Measurements from ENCODE around the gene PTH2R. TPM values are rescaled to one million over a fixed set of nuclear protein-coding genes. Genes with fewer than 3 reads are reported as not detected.

PTH2R gene
- total and polyA plus RNA-seq, 2 experiments from 2014 or later = 0.18 to 0.38 TPM

- TF ChIP-seq ZNF462 (CRISPR knock-in tag; IDR thresholded peaks at IDR 0.05) (no peak), CREB1 (CRISPR knock-in tag; IDR thresholded peaks at IDR 0.05; ENCODE audit: low read depth) (no peak), ZNF331 (CRISPR knock-in tag; IDR thresholded peaks at IDR 0.05; ENCODE audit: low read depth) (no peak), EZH2 (IDR thresholded peaks at IDR 0.05; ENCODE audit: low read depth, unreplicated experiment) (no peak), ZNF114 (CRISPR knock-in tag; IDR thresholded peaks at IDR 0.05) (no peak)
These were observed 89.5 kb downstream of the PTH2R start (continued) for GRCh38 chr2:208496129-208496528.

GRCh38 chr2:208501206-208501605 lies 94.6 kb downstream of the PTH2R start:
- no peaks in the 10 kb centered on the region for H4K20me1 ChIP-seq (replicated peaks; ENCODE audit: insufficient read depth)
- H3K79me2 ChIP-seq (replicated peaks; ENCODE audit: insufficient read depth) = no peaks in the 10 kb centered on the region
- H3K4me1 ChIP-seq (ENCODE audit: insufficient read depth) = peaks cover 9% of the 10 kb centered on the region
- DNase-seq (ENCODE audit: low spot score) (peak; percentile 71), ATAC-seq (peak; percentile 94)
- no peaks in the 10 kb centered on the region for H3F3A ChIP-seq (replicated peaks; ENCODE audit: low read depth)
- Mint-ChIP-seq H3K27ac (no peak overlapping the region), H3K4me3 (no peak overlapping the region), H3K4me1 (peaks cover 9% of the 10 kb centered on the region), H3K9me3 (no peaks in the 10 kb centered on the region), H3K36me3 (ENCODE audit: low read depth) (peaks cover 3% of the 10 kb centered on the region; the same call in 2 of the 3 replicates), H3K27me3 (ENCODE audit: insufficient read depth, low read depth, poor library complexity) (no peaks in the 10 kb centered on the region)
- H3K4me3 ChIP-seq = peak overlapping the region; percentile 10; the same call in 1 of the 2 replicates
- H3K9me2 ChIP-seq (ENCODE audit: insufficient read depth) = no peaks in the 10 kb centered on the region
- H3K27me3 ChIP-seq (ENCODE audit: insufficient read depth) = no peaks in the 10 kb centered on the region
- H2AFZ ChIP-seq = no peak overlapping the region
- H3K4me2 ChIP-seq = peak overlapping the region; percentile 61
- no peak overlapping the region for H3K27ac ChIP-seq (ENCODE audit: low read depth)
- no peaks in the 10 kb centered on the region for H3K36me3 ChIP-seq (ENCODE audit: insufficient read depth)
- TF ChIP-seq CTCF (conservative IDR thresholded peaks at IDR 0.05; ENCODE audit: low read depth in 2 of 2) = no peak
- TF ChIP-seq ZNF114 (CRISPR knock-in tag; IDR thresholded peaks at IDR 0.05) = no peak
- no peak for TF ChIP-seq EZH2 (IDR thresholded peaks at IDR 0.05; ENCODE audit: low read depth, unreplicated experiment)
- TF ChIP-seq STAT1 (IDR thresholded peaks at IDR 0.05; ENCODE audit: unreplicated experiment) = no peak
- no peak for TF ChIP-seq ETS1 (IDR thresholded peaks at IDR 0.05)
- TF ChIP-seq CREB1 (CRISPR knock-in tag; IDR thresholded peaks at IDR 0.05; ENCODE audit: low read depth) = no peak
- no peak for TF ChIP-seq NANOG (IDR thresholded peaks at IDR 0.05; ENCODE audit: borderline replicate concordance)

Data from GM23338 (cell line).